ENCODE data around the gene MACROD2.
"Not testable (repeated sequence)": the region's sequence is repeated elsewhere in the genome, so short reads cannot be mapped to it uniquely, and the experiment has no call there.

MACROD2 gene

GRCh38 chr20:15923030-15923776 lies 1927.9 kb downstream of the MACROD2 start:
- no peak for DNase-seq

GRCh38 chr20:15924556-15924955 lies 1929.2 kb downstream of the MACROD2 start:
- DNase-seq = no peak

GRCh38 chr20:15925376-15925775 lies 1930.1 kb downstream of the MACROD2 start:
- DNase-seq = no peak

GRCh38 chr20:15927893-15928650 lies 1932.8 kb downstream of the MACROD2 start:
- DNase-seq = no peak

GRCh38 chr20:15928946-15929345 lies 1933.6 kb downstream of the MACROD2 start:
- no peak for DNase-seq

- no peak for DNase-seq
These were observed 1935.3 kb downstream of the MACROD2 start for GRCh38 chr20:15930311-15931305.

- DNase-seq = no peak
These were observed 1936.6 kb downstream of the MACROD2 start for GRCh38 chr20:15931897-15932296.

GRCh38 chr20:15937179-15937578 lies 1941.9 kb downstream of the MACROD2 start:
- DNase-seq = no peak

- no peak for DNase-seq
These were observed 1943.5 kb downstream of the MACROD2 start for GRCh38 chr20:15938847-15939246.

GRCh38 chr20:15940127-15940526 lies 1944.8 kb downstream of the MACROD2 start:
- DNase-seq = no peak

GRCh38 chr20:15942130-15942529 lies 1946.8 kb downstream of the MACROD2 start:
- DNase-seq = no peak

- no peak for DNase-seq
These were observed 1950.0 kb downstream of the MACROD2 start for GRCh38 chr20:15945289-15945688.

GRCh38 chr20:15949391-15949790 lies 1954.1 kb downstream of the MACROD2 start:
- DNase-seq = no peak

GRCh38 chr20:15951658-15952057 lies 1956.3 kb downstream of the MACROD2 start:
- DNase-seq = no peak

GRCh38 chr20:15958142-15958541 lies 1962.8 kb downstream of the MACROD2 start:
- DNase-seq = no peak

GRCh38 chr20:15965165-15965564 lies 1969.8 kb downstream of the MACROD2 start:
- DNase-seq = no peak

GRCh38 chr20:15967334-15967733 lies 1972.0 kb downstream of the MACROD2 start:
- no peak for DNase-seq

- DNase-seq = no peak
These were observed 1980.9 kb downstream of the MACROD2 start for GRCh38 chr20:15976047-15976736.

- DNase-seq = no peak
These were observed 1981.7 kb downstream of the MACROD2 start for GRCh38 chr20:15977026-15977425.

GRCh38 chr20:15977758-15978157 lies 1982.4 kb downstream of the MACROD2 start:
- DNase-seq = no peak

- DNase-seq = not testable (repeated sequence)
These were observed 1990.4 kb downstream of the MACROD2 start for GRCh38 chr20:15985494-15986368.
